ENCODE results near the gene RPL13. TPM values are rescaled to one million over a fixed set of nuclear protein-coding genes. Genes with fewer than 3 reads are reported as not detected.

The RPL13 gene
- total RNA-seq, 2 experiments from 2014 or later = 3,056 to 3,151 TPM

- no peak for TF ChIP-seq CTCF (IDR thresholded peaks at IDR 0.05)
- H3K9me3 Mint-ChIP-seq = no peaks in the 10 kb centered on the region
- intact Hi-C loops (cut with micrococcal nuclease) = no loop called here
- POLR2A ChIA-PET = interaction anchor here (0.7 to 3.1 kb wide), 19 partner anchors 9 to 759 kb away, joined by 3 to 12 read pairs (median 4); partner anchors contain the start of genes CHMP1A, CPNE7, SPATA33 and SPG7
- H3K36me3 Mint-ChIP-seq (ENCODE audit: low read depth) = peaks cover 44% of the 10 kb centered on the region
- H3K4me3 Mint-ChIP-seq = peak overlapping the region; percentile 91
- peak; percentile 26 for DNase-seq
- peak overlapping the region; percentile 68 for H3K27ac Mint-ChIP-seq
- ATAC-seq = no peak
- H3K27me3 Mint-ChIP-seq = no peaks in the 10 kb centered on the region
- CTCF ChIA-PET = interaction anchor here (1.0 to 1.6 kb wide), 5 partner anchors 11 to 248 kb away, joined by 3 to 6 read pairs (median 5); partner anchors contain the start of genes CHMP1A, CPNE7 and SPATA33
- H3K4me1 Mint-ChIP-seq (ENCODE audit: low read depth) = peaks cover 44% of the 10 kb centered on the region
These were observed 4.2 kb downstream of the RPL13 start for GRCh38 chr16:89564476-89565255.

GRCh38 chr16:89565256-89565505 is 4.7 kb downstream of the RPL13 start:
- no peak for ATAC-seq
- no peaks in the 10 kb centered on the region for H3K27me3 Mint-ChIP-seq
- no peak for TF ChIP-seq CTCF (IDR thresholded peaks at IDR 0.05)
- H3K4me1 Mint-ChIP-seq (ENCODE audit: low read depth) = peaks cover 43% of the 10 kb centered on the region
- intact Hi-C loops (cut with micrococcal nuclease) = no loop called here
- ChIA-PET CTCF (interaction anchor here (0.6 to 1.6 kb wide), 7 partner anchors 9 to 318 kb away, joined by 3 to 6 read pairs (median 5); partner anchors contain the start of genes CHMP1A, CPNE7 and SPATA33), POLR2A (interaction anchor here (0.7 to 3.1 kb wide), 10 partner anchors 8 to 250 kb away, joined by 3 to 11 read pairs (median 4); partner anchors contain the start of gene CPNE7)
- H3K36me3 Mint-ChIP-seq (ENCODE audit: low read depth) = peaks cover 44% of the 10 kb centered on the region
- no peak for DNase-seq
- no peaks in the 10 kb centered on the region for H3K9me3 Mint-ChIP-seq
- peak overlapping the region; percentile 34 for H3K27ac Mint-ChIP-seq
- peak overlapping the region; percentile 50 for H3K4me3 Mint-ChIP-seq

- ChIA-PET CTCF (interaction anchor here (0.6 to 1.6 kb wide), 7 partner anchors 10 to 318 kb away, joined by 3 to 6 read pairs (median 5); partner anchors contain the start of genes CHMP1A, CPNE7 and SPATA33), POLR2A (interaction anchor here (0.7 to 3.1 kb wide), 12 partner anchors 7 to 251 kb away, joined by 3 to 11 read pairs (median 3); partner anchors contain the start of gene CPNE7)
- Mint-ChIP-seq H3K27ac (peak overlapping the region; percentile 73), H3K27me3 (no peaks in the 10 kb centered on the region), H3K4me3 (peak overlapping the region; percentile 50), H3K4me1 (ENCODE audit: low read depth) (peaks cover 43% of the 10 kb centered on the region), H3K36me3 (ENCODE audit: low read depth) (peaks cover 42% of the 10 kb centered on the region), H3K9me3 (no peaks in the 10 kb centered on the region)
- DNase-seq (peak; percentile 73), ATAC-seq (peak; percentile 55)
- peak; percentile 68 for TF ChIP-seq CTCF (IDR thresholded peaks at IDR 0.05)
- intact Hi-C loops (cut with micrococcal nuclease) = no loop called here
These were observed 5.3 kb downstream of the RPL13 start for GRCh38 chr16:89565506-89566372.

GRCh38 chr16:89567656-89568594 is 7.4 kb downstream of the RPL13 start:
- Mint-ChIP-seq H3K4me3 (no peak overlapping the region), H3K27me3 (peaks cover 2% of the 10 kb centered on the region), H3K27ac (no peak overlapping the region), H3K4me1 (ENCODE audit: low read depth) (peaks cover 38% of the 10 kb centered on the region), H3K36me3 (ENCODE audit: low read depth) (peaks cover 23% of the 10 kb centered on the region), H3K9me3 (no peaks in the 10 kb centered on the region)
- ChIA-PET CTCF (interaction anchor here (1.4 kb wide), 1 partner anchor 82 kb away, joined by 3 read pairs; no protein-coding TSS in a partner anchor), POLR2A (no interaction called here)
- DNase-seq (no peak), ATAC-seq (no peak)
- no peak for TF ChIP-seq CTCF (IDR thresholded peaks at IDR 0.05)
- intact Hi-C loops (cut with micrococcal nuclease) = no loop called here
